ENCODE data around the gene FCN2.

- TF ChIP-seq CTCF (IDR thresholded peaks at IDR 0.05; ENCODE audit: low read length): no peak
- TF ChIP-seq EZH2 (IDR thresholded peaks at IDR 0.05; ENCODE audit: borderline replicate concordance, low read length): no peak
These were observed 41.7 kb downstream of the FCN2 start for GRCh38 chr9:134922066-134922931.
